PC-9 (cell line): ENCODE data around the gene ATF7IP. TPM values are rescaled to one million over a fixed set of nuclear protein-coding genes. Genes with fewer than 3 reads are reported as not detected.

ENCODE experiments used
- BruUV-seq: library from RNA; stranded (reverse); fragments of 400-500 nt; replicated peaks from 2 replicates; lab custom pipeline; 2021; lab: Mats Ljungman, UMichigan
- CTCF ChIA-PET: fragments of 300-600 bp; sonication (Branson Sonifier 250); formaldehyde crosslinking; loops from one replicate; lab custom pipeline; 2022; ENCODE audit warnings: antibody characterized with exemption; lab: Charles Lee
- POLR2A ChIA-PET: fragments of 300-600 bp; sonication (Branson Sonifier 250); formaldehyde crosslinking; loops from one replicate; lab custom pipeline; 2022; ENCODE audit warnings: antibody characterized with exemption; ENCODE audit not compliant: unreplicated experiment; lab: Charles Lee
- DNase-seq, 2 experiments: peaks; one replicate each; pipeline versions ENCODE4 v3.0.0 to v3.0.0-alpha.2; 2015 to 2022; ENCODE audit warnings: mixed read lengths in 1 of 2
- H2AFZ ChIP-seq: fragments of 200-600 bp; sonication (generic); 2 replicates; pipeline ENCODE4 v1.8.1; 2017; ENCODE audit warnings: antibody characterized with exemption
- H3F3A ChIP-seq: fragments of 200-600 bp; sonication (generic); 2 replicates; pipeline ENCODE4 v1.8.1; 2017; ENCODE audit warnings: antibody characterized with exemption, mild to moderate bottlenecking, low read depth; ENCODE audit not compliant: insufficient read depth
- H3K27ac ChIP-seq: fragments of 200-600 bp; sonication (generic); 2 replicates; pipeline ENCODE4 v1.6.1; 2016; ENCODE audit warnings: mixed run types
- H3K27me3 ChIP-seq: fragments of 200-600 bp; sonication (generic); 2 replicates; pipeline ENCODE4 v1.6.1; 2016; ENCODE audit warnings: low read depth, mixed run types; ENCODE audit not compliant: insufficient read depth
- H3K36me3 ChIP-seq: fragments of 200-600 bp; sonication (generic); 2 replicates; pipeline ENCODE4 v1.6.1; 2016; ENCODE audit warnings: low read depth, mixed run types
- H3K4me1 ChIP-seq: fragments of 200-600 bp; sonication (generic); replicated peaks from 2 replicates; pipeline ENCODE4 v1.6.1; 2016; ENCODE audit warnings: mixed run types; ENCODE audit not compliant: insufficient read depth
- H3K4me2 ChIP-seq: fragments of 200-600 bp; sonication (generic); 2 replicates; pipeline ENCODE4 v1.6.1; 2017; ENCODE audit warnings: mixed run types
- H3K4me3 ChIP-seq: fragments of 200-600 bp; sonication (generic); 2 replicates; pipeline ENCODE4 v1.6.1; 2016; ENCODE audit warnings: mixed run types
- H3K79me2 ChIP-seq: fragments of 200-600 bp; sonication (generic); 2 replicates; pipeline ENCODE4 v1.6.1; 2017; ENCODE audit warnings: low read depth, mixed run types
- H3K9me2 ChIP-seq: fragments of 200-600 bp; sonication (generic); 2 replicates; pipeline ENCODE4 v1.8.1; 2017; ENCODE audit warnings: mild to moderate bottlenecking; ENCODE audit not compliant: insufficient read depth
- H3K9me3 ChIP-seq: fragments of 200-600 bp; sonication (generic); 2 replicates; pipeline ENCODE4 v1.8.1; 2016; ENCODE audit warnings: low read depth; ENCODE audit not compliant: insufficient read depth
- H4K20me1 ChIP-seq: fragments of 200-600 bp; sonication (generic); 2 replicates; pipeline ENCODE4 v1.8.1; 2017; ENCODE audit not compliant: insufficient read depth
- EZH2 ChIP-seq: fragments of 200-600 bp; sonication (generic); IDR thresholded peaks from 2 replicates; pipeline ENCODE4 v1.8.0; 2017; ENCODE audit warnings: antibody characterized with exemption, low read depth
- intact Hi-C: fragments of 100-400 bp; cut with micrococcal nuclease; formaldehyde crosslinking; loops from one replicate; pipeline ENCODE4 v1.10.0; 2022; ENCODE audit not compliant: unreplicated experiment
- total RNA-seq: library from RNA; stranded (reverse); gene quantifications from 2 replicates; pipeline ENCODE4 v1.2.3, GENCODE V29; 2021
- TF ChIP-seq, protein P1 (sequence below): fragments of 200-600 bp; sonication (generic); conservative IDR thresholded peaks from 2 replicates; pipeline ENCODE4 v1.6.1; 2017; ENCODE audit warnings: mixed run types, antibody characterized with exemption, mild to moderate bottlenecking, moderate library complexity

ATF7IP gene
- total RNA-seq, 1 experiment from 2014 or later: 94.7 TPM

DNA sequence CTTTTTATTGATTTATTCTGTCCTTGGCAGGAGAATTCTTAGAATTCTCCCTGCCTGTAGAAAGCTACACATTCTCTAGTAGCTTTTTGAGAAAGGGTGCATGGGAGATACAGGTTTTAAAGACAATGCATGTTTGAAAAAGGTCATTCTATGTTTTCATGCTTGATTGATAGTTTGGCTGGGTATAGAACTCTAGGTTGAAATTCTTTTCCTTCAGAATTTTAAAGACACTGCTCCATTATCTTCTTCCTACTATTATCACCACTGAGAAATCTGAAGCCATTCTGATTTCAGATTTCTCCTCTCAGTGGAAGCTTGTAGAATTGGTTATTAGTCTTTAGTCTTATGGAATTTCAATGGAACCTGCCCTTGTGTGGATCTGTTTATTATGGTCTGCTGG, 14.0 kb downstream of the ATF7IP start:
- intact Hi-C loops: no loop called here
- no peak for DNase-seq
- Histone ChIP-seq H3K9me3 (peaks cover 26% of the 10 kb centered on the region), H3K27ac (no peak overlapping the region), H2AFZ (no peak overlapping the region), H3K9me2 (no peaks in the 10 kb centered on the region), H3K27me3 (no peaks in the 10 kb centered on the region), H3F3A (0 out of 2 replicates have a peak, but pooled peaks cover 4% of the 10 kb centered on the region), H3K4me1 (0 out of 2 replicates have a peak, but pooled peaks cover 5% of the 10 kb centered on the region), H3K79me2 (peaks cover 98% of the 10 kb centered on the region), H3K36me3 (0 out of 2 replicates have a peak, but pooled peaks cover 17% of the 10 kb centered on the region), H3K4me3 (no peak overlapping the region), H4K20me1 (no peaks in the 10 kb centered on the region), H3K4me2 (no peak overlapping the region)
- CTCF ChIA-PET: no interaction called here
- no TSS peak for BruUV-seq
- TF ChIP-seq EZH2: no peak
- POLR2A ChIA-PET: no interaction called here

DNA sequence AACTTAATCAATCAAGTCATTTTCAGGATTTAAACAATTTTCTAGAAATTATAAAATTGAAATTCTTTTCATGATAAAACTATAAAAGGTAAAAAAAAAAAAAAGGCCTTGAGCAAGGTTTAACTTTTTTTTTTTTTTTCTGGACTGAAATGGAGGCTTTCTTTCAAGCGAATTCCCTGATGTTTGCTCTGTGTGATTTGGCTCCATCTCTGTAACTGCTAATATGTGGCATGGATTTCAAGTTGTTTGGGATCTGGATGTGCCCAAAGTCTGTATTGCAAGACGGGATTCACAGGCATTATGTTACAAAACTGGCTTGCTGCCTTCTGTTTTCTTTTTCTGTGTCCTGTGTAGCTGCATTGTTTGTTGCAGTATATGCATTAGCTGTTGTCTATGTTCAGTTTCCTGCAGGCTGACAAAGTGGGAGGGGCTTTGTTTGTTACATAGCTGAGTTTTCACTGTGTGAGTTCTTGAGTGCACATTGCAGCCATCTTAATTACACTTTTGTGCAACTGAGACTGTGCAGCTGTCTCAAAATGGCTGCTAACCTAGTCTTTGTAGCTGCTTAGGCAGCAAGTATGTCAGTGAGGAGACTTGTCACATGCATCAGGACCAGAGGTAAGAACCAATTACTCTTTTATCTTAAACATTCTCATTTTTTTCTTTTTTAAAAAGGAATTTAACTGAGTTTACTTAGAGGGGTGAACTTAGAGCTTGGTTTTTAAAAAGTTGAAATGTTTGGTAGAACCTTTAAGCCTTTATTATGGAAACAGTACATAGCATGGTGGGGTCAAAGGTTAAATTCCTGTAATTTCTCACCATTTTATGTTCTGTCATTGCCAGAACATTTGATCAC, 19.5 kb downstream of the ATF7IP start:
- intact Hi-C loops: loop anchor here (1.0 to 2.0 kb wide), 3 partner anchors 9 to 128 kb away; no protein-coding TSS in a partner anchor
- Histone ChIP-seq H3K4me1 (0 out of 2 replicates have a peak, but pooled peaks cover 8% of the 10 kb centered on the region), H3F3A (no peaks in the 10 kb centered on the region), H2AFZ (no peak overlapping the region), H3K36me3 (0 out of 2 replicates have a peak, but pooled peaks cover 16% of the 10 kb centered on the region), H3K4me3 (no peak overlapping the region), H3K9me3 (no peaks in the 10 kb centered on the region; the same call in 1 of the 2 replicates), H4K20me1 (no peaks in the 10 kb centered on the region), H3K27me3 (no peaks in the 10 kb centered on the region), H3K27ac (no peak overlapping the region), H3K79me2 (peaks cover 97% of the 10 kb centered on the region), H3K9me2 (no peaks in the 10 kb centered on the region), H3K4me2 (no peak overlapping the region)
- TF ChIP-seq, protein P1, sequence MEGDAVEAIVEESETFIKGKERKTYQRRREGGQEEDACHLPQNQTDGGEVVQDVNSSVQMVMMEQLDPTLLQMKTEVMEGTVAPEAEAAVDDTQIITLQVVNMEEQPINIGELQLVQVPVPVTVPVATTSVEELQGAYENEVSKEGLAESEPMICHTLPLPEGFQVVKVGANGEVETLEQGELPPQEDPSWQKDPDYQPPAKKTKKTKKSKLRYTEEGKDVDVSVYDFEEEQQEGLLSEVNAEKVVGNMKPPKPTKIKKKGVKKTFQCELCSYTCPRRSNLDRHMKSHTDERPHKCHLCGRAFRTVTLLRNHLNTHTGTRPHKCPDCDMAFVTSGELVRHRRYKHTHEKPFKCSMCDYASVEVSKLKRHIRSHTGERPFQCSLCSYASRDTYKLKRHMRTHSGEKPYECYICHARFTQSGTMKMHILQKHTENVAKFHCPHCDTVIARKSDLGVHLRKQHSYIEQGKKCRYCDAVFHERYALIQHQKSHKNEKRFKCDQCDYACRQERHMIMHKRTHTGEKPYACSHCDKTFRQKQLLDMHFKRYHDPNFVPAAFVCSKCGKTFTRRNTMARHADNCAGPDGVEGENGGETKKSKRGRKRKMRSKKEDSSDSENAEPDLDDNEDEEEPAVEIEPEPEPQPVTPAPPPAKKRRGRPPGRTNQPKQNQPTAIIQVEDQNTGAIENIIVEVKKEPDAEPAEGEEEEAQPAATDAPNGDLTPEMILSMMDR: no peak
- no peak for TF ChIP-seq EZH2
- CTCF ChIA-PET: interaction anchor here (0.6 to 1.8 kb wide), 4 partner anchors 27 to 146 kb away, joined by 3 to 8 read pairs (median 4); no protein-coding TSS in a partner anchor
- no TSS peak for BruUV-seq
- peak; percentile 63 to 75 for DNase-seq
- POLR2A ChIA-PET: interaction anchor here (0.5 kb wide), 1 partner anchor 19 kb away, joined by 4 read pairs; the partner anchor contains the start of gene ATF7IP

DNA sequence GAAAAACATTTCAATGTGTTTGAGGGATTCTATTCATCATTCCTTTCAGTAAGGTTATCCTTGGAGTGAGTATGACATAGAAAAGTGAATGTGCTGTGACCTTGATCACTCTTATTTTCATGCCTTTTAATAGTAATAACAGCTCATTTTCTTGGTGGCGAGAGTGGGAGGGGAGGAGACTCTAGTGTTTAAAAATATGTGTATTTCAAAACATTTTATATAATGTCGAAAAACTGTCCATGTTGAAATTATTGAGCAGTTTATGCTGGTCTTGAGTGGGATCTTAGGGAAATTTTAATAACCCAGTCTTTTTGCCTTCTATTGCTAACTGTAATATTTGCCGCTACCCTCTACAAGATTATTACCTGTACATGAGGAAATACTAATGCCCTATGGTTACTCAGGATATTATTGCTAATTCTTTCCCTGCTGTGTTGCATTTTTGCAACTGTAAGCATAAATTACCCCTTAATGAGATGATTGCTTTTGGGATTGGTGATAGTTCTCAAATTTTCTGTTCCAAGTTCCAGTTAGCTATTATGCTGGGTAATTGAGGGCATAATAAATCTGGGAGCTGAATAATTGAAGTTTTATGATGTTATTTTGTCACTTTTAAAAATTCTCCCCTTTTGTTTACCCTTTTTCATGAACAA, 21.9 kb downstream of the ATF7IP start:
- Histone ChIP-seq H3K4me1 (0 out of 2 replicates have a peak, but pooled peaks cover 8% of the 10 kb centered on the region), H3K27me3 (no peaks in the 10 kb centered on the region), H3K4me2 (no peak overlapping the region), H3K9me3 (no peaks in the 10 kb centered on the region), H3K9me2 (no peaks in the 10 kb centered on the region), H3K79me2 (peaks cover 95% of the 10 kb centered on the region), H2AFZ (no peak overlapping the region), H3K27ac (no peak overlapping the region), H3F3A (no peaks in the 10 kb centered on the region), H3K4me3 (no peak overlapping the region), H4K20me1 (no peaks in the 10 kb centered on the region), H3K36me3 (peaks cover 23% of the 10 kb centered on the region; the same call in 1 of the 2 replicates)
- ChIA-PET CTCF (interaction anchor here (0.6 kb wide), 1 partner anchor 1131 kb away, joined by 4 read pairs; no protein-coding TSS in a partner anchor), POLR2A (interaction anchor here (0.6 kb wide), 1 partner anchor 148 kb away, joined by 3 read pairs; no protein-coding TSS in a partner anchor)
- DNase-seq: no peak
- TF ChIP-seq, protein P1: no peak
- TF ChIP-seq EZH2: no peak
- BruUV-seq: no TSS peak
- intact Hi-C loops: no loop called here
